GM12892 (cell line): Measurements from ENCODE around the gene TLE5.

Source experiments
- POLR2A ChIP-seq: IDR thresholded peaks from 2 replicates; pipeline ENCODE4 v1.6.1; 2011; ENCODE audit warnings: low read depth, low read length, control low read depth
- POLR2AphosphoS5 ChIP-seq: IDR thresholded peaks from 2 replicates; pipeline ENCODE4 v1.6.1; 2011; ENCODE audit warnings: low read depth, low read length, control low read depth

DNA sequence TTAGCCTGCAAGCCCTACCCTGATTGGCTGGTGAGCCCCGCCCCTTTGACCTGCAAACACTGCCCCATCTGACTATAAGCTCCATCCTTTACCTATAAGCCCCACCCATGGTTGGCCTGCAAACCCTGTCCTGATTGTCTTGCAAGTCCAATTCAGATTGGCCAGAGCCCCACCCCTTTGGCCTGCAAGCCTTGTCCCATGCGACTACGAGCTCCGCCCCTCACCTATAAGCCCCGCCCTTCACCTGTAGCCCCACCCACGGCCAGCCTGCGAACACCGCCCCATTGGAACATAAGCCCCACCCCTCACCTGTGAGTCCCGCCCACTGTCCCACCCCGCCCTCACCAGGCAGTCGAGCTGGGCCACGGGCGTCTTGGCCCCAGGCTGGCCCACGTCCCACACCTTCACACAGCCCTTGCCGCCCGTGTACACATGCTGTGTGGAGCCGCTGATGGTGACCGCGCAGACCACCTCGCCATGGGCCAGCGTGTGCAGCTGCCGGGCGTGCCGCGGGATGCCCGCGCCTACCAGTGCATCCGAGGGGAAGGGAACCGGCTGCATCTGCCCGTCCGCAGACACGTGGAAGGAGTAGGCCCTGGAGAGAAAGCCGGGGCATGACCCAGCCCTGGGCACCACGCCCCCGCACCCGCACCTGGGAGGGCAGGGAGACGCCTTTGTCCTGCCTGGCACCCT, 56.1 kb downstream of the TLE5 start:
- TF ChIP-seq POLR2A, result no peak
- no peak for TF ChIP-seq POLR2AphosphoS5
